HepG2 (cell line): ENCODE data around the gene TREH. TPM values are rescaled to one million over a fixed set of nuclear protein-coding genes. Genes with fewer than 3 reads are reported as not detected.

Experiments used
- ATAC-seq: fragments of 200-7000 bp; cut with Tn5 transposase; 3 replicates; pipeline ENCODE4 v1.9.1; 2020; ENCODE audit warnings: mild to moderate bottlenecking, moderate library complexity
- BruUV-seq: library from RNA; stranded (reverse); fragments of 400-500 nt; replicated peaks from 2 replicates; lab custom pipeline; 2021; lab: Mats Ljungman, UMichigan
- CTCF ChIA-PET: fragments of 300-600 bp; formaldehyde crosslinking; extraction: SDS; loops from one replicate; lab custom pipeline; 2021; ENCODE audit warnings: low total read pairs, inconsistent platforms, low intra/inter-chr PET ratio; lab: Yijun Ruan, JAX
- POLR2A ChIA-PET: fragments of 350-600 bp; sonication (Branson Sonifier 250); formaldehyde crosslinking; loops from one replicate; lab custom pipeline; 2020; ENCODE audit warnings: antibody characterized with exemption, inconsistent platforms; lab: Yijun Ruan, JAX
- DNase-seq: peaks from one replicate; pipeline ENCODE4 v3.0.0-alpha.2; 2015; ENCODE audit warnings: low spot score
- FAIRE-seq: peaks from 3 replicates; lab custom pipeline; 2011; peaks lifted over from hg19 to GRCh38; lab: Jason Lieb, UNC
- H2AFZ ChIP-seq: one replicate; pipeline ENCODE4 v1.6.1; 2011; ENCODE audit warnings: low read length, inconsistent platforms
- H3K27ac ChIP-seq: fragments of 300-600 bp; 3 replicates; pipeline ENCODE4 v1.8.0; 2011; ENCODE audit warnings: mixed run types, mild to moderate bottlenecking, mixed read lengths, low read length, inconsistent platforms; ENCODE audit not compliant: insufficient read depth; ENCODE audit errors: extremely low read length
- H3K27me3 ChIP-seq, 2 experiments: fragments of 200-600 bp in 1 of 2; 2 replicates in 1 of 2; 3 replicates in 1 of 2; pipeline versions ENCODE4 v1.6.0 to v1.8.0; 2011; ENCODE audit warnings: low read length in 2 of 2, mild to moderate bottlenecking in 2 of 2, moderate library complexity in 2 of 2, inconsistent platforms in 1 of 2; ENCODE audit not compliant: insufficient read depth in 2 of 2, control insufficient read depth in 1 of 2
- H3K36me3 ChIP-seq, 2 experiments: fragments of 200-600 bp in 1 of 2; replicated peaks in 1 of 2; 2 replicates in 1 of 2; 3 replicates in 1 of 2; pipeline versions ENCODE4 v1.5.1 to v1.8.0; 2011; ENCODE audit warnings: low read length in 2 of 2, inconsistent platforms in 1 of 2; ENCODE audit not compliant: insufficient read depth in 2 of 2, control insufficient read depth in 1 of 2
- H3K4me1 ChIP-seq: 2 replicates; pipeline ENCODE4 v1.5.1; 2012; ENCODE audit warnings: low read length, inconsistent platforms; ENCODE audit not compliant: insufficient read depth
- H3K4me2 ChIP-seq: 2 replicates; pipeline ENCODE4 v1.6.0; 2011; ENCODE audit warnings: low read depth, low read length, inconsistent platforms
- H3K4me3 ChIP-seq, 3 experiments: fragments of 200-600 bp in 1 of 3; sonication (generic), shearing (Covaris generic) in 1 of 3; replicated peaks in 1 of 3; 2 replicates each; pipeline ENCODE4 v1.5.1; 2011 to 2016; ENCODE audit warnings: low read length in 3 of 3, inconsistent platforms in 2 of 3, low read depth in 2 of 3, mild to moderate bottlenecking in 2 of 3, control low read depth in 1 of 3, mixed read lengths in 1 of 3; ENCODE audit not compliant: insufficient read depth in 1 of 3
- H3K79me2 ChIP-seq: one replicate; pipeline ENCODE4 v1.6.1; 2011; ENCODE audit warnings: low read length, inconsistent platforms; ENCODE audit not compliant: insufficient read depth
- H3K9ac ChIP-seq: 2 replicates; pipeline ENCODE4 v1.6.0; 2011; ENCODE audit warnings: mild to moderate bottlenecking, low read depth, low read length, inconsistent platforms; ENCODE audit not compliant: insufficient read depth
- H3K9me3 ChIP-seq: 2 replicates; pipeline ENCODE4 v1.5.1; 2012; ENCODE audit warnings: mild to moderate bottlenecking, low read length
- H4K20me1 ChIP-seq: 2 replicates; pipeline ENCODE4 v1.6.0; 2011; ENCODE audit warnings: inconsistent platforms, mild to moderate bottlenecking, low read length, moderate library complexity; ENCODE audit not compliant: insufficient read depth
- E2F5 ChIP-seq: sonication (generic); formaldehyde crosslinking; conservative IDR thresholded peaks from 2 replicates; pipeline ENCODE4 v1.4.0; 2020; ENCODE audit warnings: missing genetic modification reagents
- HNF1B ChIP-seq: sonication (generic); formaldehyde crosslinking; IDR thresholded peaks from 2 replicates; pipeline ENCODE4 v1.5.1; 2020; ENCODE audit warnings: mild to moderate bottlenecking, moderate library complexity, missing genetic modification reagents
- HNRNPL ChIP-seq: fragments of 200-400 bp; formaldehyde crosslinking; IDR thresholded peaks from 2 replicates; pipeline ENCODE4 v1.6.1; 2017; ENCODE audit warnings: mild to moderate bottlenecking, low read depth, low read length
- LCORL ChIP-seq, 2 experiments: fragments of 450-650 bp in 1 of 2; sonication (generic) in 1 of 2; formaldehyde crosslinking in 1 of 2; IDR thresholded peaks; 2 replicates each; pipeline versions ENCODE4 v1.5.0 to v1.6.1; 2017 to 2020; ENCODE audit warnings: antibody characterized with exemption in 1 of 2, missing genetic modification reagents in 1 of 2
- SAP130 ChIP-seq: IDR thresholded peaks from 2 replicates; pipeline ENCODE4 v1.6.1; 2016; ENCODE audit warnings: low read depth
- SIN3B ChIP-seq: fragments of 150-350 bp; IDR thresholded peaks from 2 replicates; pipeline ENCODE4 v1.6.1; 2014; ENCODE audit warnings: low read length
- TEAD3 ChIP-seq: optimal IDR thresholded peaks from 2 replicates; pipeline ENCODE3; 2016; ENCODE audit warnings: borderline replicate concordance
- ZFX ChIP-seq: sonication (generic); formaldehyde crosslinking; IDR thresholded peaks from 2 replicates; pipeline ENCODE4 v1.4.0; 2020; ENCODE audit warnings: mild to moderate bottlenecking, low read depth, missing genetic modification reagents, moderate library complexity
- ZNF331 ChIP-seq: sonication (generic); formaldehyde crosslinking; IDR thresholded peaks from 2 replicates; pipeline ENCODE4 v1.4.0; 2020; ENCODE audit warnings: missing genetic modification reagents
- ZNF496 ChIP-seq: sonication (generic); formaldehyde crosslinking; IDR thresholded peaks from 2 replicates; pipeline ENCODE4 v1.8.1; 2023; ENCODE audit warnings: mild to moderate bottlenecking, moderate library complexity, missing genetic modification reagents; ENCODE audit not compliant: insufficient replicate concordance
- WGBS: methylation state at CpG from one replicate; pipeline ENCODE4 v1.1.6; 2017; ENCODE audit warnings: low lambda C conversion rate; 5-methylcytosine and 5-hydroxymethylcytosine counted together
- in situ Hi-C: cut with HindIII; loops from 2 replicates; pipeline ENCODE4 v1.10.0; 2017; ENCODE audit warnings: low pct_unique_long_range_greater_than_20kb; ENCODE audit not compliant: extremely low pct_ligation_motif_present
- intact Hi-C: fragments of 100-400 bp; cut with micrococcal nuclease; formaldehyde crosslinking; loops from one replicate; pipeline ENCODE4 v1.10.0; 2022; ENCODE audit not compliant: unreplicated experiment
- polyA plus RNA-seq, 8 experiments: library from polyadenylated mRNA; depleted of rRNA in 3 of 8; stranded (reverse) in 7 of 8; unstranded in 1 of 8; fragments of >200 nt; fragmentation: Illumina TruSeq in 4 of 8; extraction: Trizol in 4 of 8; gene quantifications; 2 replicates each; pipeline versions ENCODE4 v1.2.1 to v1.2.3, GENCODE V29; 2011 to 2016; ENCODE audit warnings: low read depth in 4 of 8, missing spikeins in 1 of 8, mixed read lengths in 1 of 8; ENCODE audit not compliant: insufficient read depth in 1 of 8
- total RNA-seq, 5 experiments: library from RNA; depleted of rRNA; stranded (reverse); fragments of >200 nt; fragmentation: Illumina TruSeq; extraction: Trizol; gene quantifications; 2 replicates each; pipeline ENCODE4 v1.2.3, GENCODE V29; 2016; ENCODE audit warnings: low read depth in 1 of 5

TREH gene
- total and polyA plus RNA-seq, 2 of the 13 experiments (the other 11 are each of a cell fraction or from before 2014, with no cell fraction given), result 0.53 to 0.86 TPM

- DNase-seq, result no peak
- ChIA-PET POLR2A (no interaction called here), CTCF (no interaction called here)
- no peak overlapping the region for H3K4me3 ChIP-seq
- intact Hi-C loops, result no loop called here
- in situ Hi-C loops, result no loop called here
- no peak for ATAC-seq
- H3K4me1 ChIP-seq, result peaks cover 27% of the 10 kb centered on the region
- TF ChIP-seq E2F5 (CRISPR knock-in tag) (no peak), SIN3B (no peak), HNF1B (CRISPR knock-in tag) (no peak)
- H3K4me2 ChIP-seq, result no peak overlapping the region
- H3K27me3 ChIP-seq, result no peaks in the 10 kb centered on the region; a peak in 1 of 5 replicates
- no peak overlapping the region for H3K27ac ChIP-seq
- no peak overlapping the region for H2AFZ ChIP-seq
- FAIRE-seq, result no peak
- WGBS, result 100% methylated on average over 2 of the region's 6 CpGs
- H3K9ac ChIP-seq, result no peak overlapping the region
- no TSS peak for BruUV-seq
- no peaks in the 10 kb centered on the region for H4K20me1 ChIP-seq
- peaks cover 14 to 22% of the 10 kb centered on the region in 2 experiments; a peak in 4 of 5 replicates for H3K36me3 ChIP-seq
- peaks cover 9% of the 10 kb centered on the region for H3K79me2 ChIP-seq
- H3K9me3 ChIP-seq, result no peaks in the 10 kb centered on the region
Observed at GRCh38 chr11:118625036-118625690, 54.3 kb downstream of the TREH start.

- 34% methylated on average over 3 of the region's 4 CpGs for WGBS
- POLR2A ChIA-PET, result interaction anchor here (1.4 kb wide), 1 partner anchor 11 kb away, joined by 5 read pairs; no protein-coding TSS in a partner anchor
- H2AFZ ChIP-seq, result no peak overlapping the region
- no peaks in the 10 kb centered on the region for H3K9me3 ChIP-seq
- intact Hi-C loops (loop anchor here (5.0 kb wide), 1 partner anchor 34 kb away; no protein-coding TSS in a partner anchor), in situ Hi-C loops (no loop called here)
- no peaks in the 10 kb centered on the region for H4K20me1 ChIP-seq
- H3K27ac ChIP-seq, result no peak overlapping the region
- H3K4me2 ChIP-seq, result peak overlapping the region; percentile 98
- FAIRE-seq, result no peak
- ATAC-seq, result no peak
- H3K27me3 ChIP-seq, result no peaks in the 10 kb centered on the region; a peak in 1 of 5 replicates
- CTCF ChIA-PET, result no interaction called here
- BruUV-seq, result no TSS peak
- H3K4me1 ChIP-seq, result peaks cover 46% of the 10 kb centered on the region
- peaks cover 9% of the 10 kb centered on the region for H3K79me2 ChIP-seq
- peak overlapping the region; percentile 82 for H3K9ac ChIP-seq
- peaks cover 13 to 22% of the 10 kb centered on the region in 2 experiments; a peak in 4 of 5 replicates for H3K36me3 ChIP-seq
- H3K4me3 ChIP-seq, result peak overlapping the region in 2 of 3 experiments; percentile 10 to 47; a peak in 2 of 6 replicates
- peak; percentile 46 for DNase-seq
- no peak for TF ChIP-seq SIN3B
- TF ChIP-seq ZNF496, result no peak
- TF ChIP-seq TEAD3, result peak; percentile 36
- TF ChIP-seq ZNF331 (CRISPR knock-in tag), result 0 out of 2 replicates have a peak, but pooled peaks have one; percentile 17
- TF ChIP-seq LCORL (IDR thresholded peaks at IDR 0.05), result 0 out of 2 replicates have a peak, but pooled peaks have one; percentile 21
- no peak for TF ChIP-seq LCORL (CRISPR knock-in tag; IDR thresholded peaks at IDR 0.05)
- TF ChIP-seq ZFX (CRISPR knock-in tag), result peak; percentile 69
- TF ChIP-seq HNRNPL, result 0 out of 2 replicates have a peak, but pooled peaks have one; percentile 17
- TF ChIP-seq SAP130 (CRISPR knock-in tag), result 0 out of 2 replicates have a peak, but pooled peaks have one; percentile 11
Observed at GRCh38 chr11:118623269-118623655, 56.2 kb downstream of the TREH start.
